GM08714 (cell line): ENCODE measurements around the gene MBNL3.
"Not testable (repeated sequence)": the region's sequence is repeated elsewhere in the genome, so short reads cannot be mapped to it uniquely, and the experiment has no call there.

Experiments
- H3K4me3 ChIP-seq: fragments of 200-500 bp; sonication (Bioruptor generic); 2 replicates; pipeline ENCODE4 v1.5.1; 2014; ENCODE audit warnings: mild to moderate bottlenecking, low read length, inconsistent platforms
- ZNF274 ChIP-seq: IDR thresholded peaks from 2 replicates; pipeline ENCODE4 v1.6.1; 2012; ENCODE audit warnings: mild to moderate bottlenecking, low read depth, low read length

Gene MBNL3

GRCh38 chrX:132333351-132333750 lies 155.5 kb downstream of the MBNL3 start:
- no peak for TF ChIP-seq ZNF274
- no peak overlapping the region for H3K4me3 ChIP-seq

GRCh38 chrX:132331532-132331931 lies 157.3 kb downstream of the MBNL3 start:
- TF ChIP-seq ZNF274: no peak
- H3K4me3 ChIP-seq: no peak overlapping the region

GRCh38 chrX:132331000-132331399 lies 157.8 kb downstream of the MBNL3 start:
- H3K4me3 ChIP-seq: no peak overlapping the region
- TF ChIP-seq ZNF274: no peak

- no peak for TF ChIP-seq ZNF274
Measured at GRCh38 chrX:132330156-132330729, 158.6 kb downstream of the MBNL3 start.

GRCh38 chrX:132326960-132327359 lies 161.9 kb downstream of the MBNL3 start:
- not testable (repeated sequence) for H3K4me3 ChIP-seq

More at GRCh38 chrX:132330156-132330729, 158.6 kb downstream of the MBNL3 start:
- H3K4me3 ChIP-seq: no peak overlapping the region
